HPDE6-E6E7 (cell line): ENCODE measurements around the gene H2AZ1.

Source experiments
- DNase-seq: peaks from one replicate; pipeline ENCODE4 v3.0.0; 2011; ENCODE audit warnings: missing footprints; ENCODE audit errors: extremely low spot score

The H2AZ1 gene

DNA sequence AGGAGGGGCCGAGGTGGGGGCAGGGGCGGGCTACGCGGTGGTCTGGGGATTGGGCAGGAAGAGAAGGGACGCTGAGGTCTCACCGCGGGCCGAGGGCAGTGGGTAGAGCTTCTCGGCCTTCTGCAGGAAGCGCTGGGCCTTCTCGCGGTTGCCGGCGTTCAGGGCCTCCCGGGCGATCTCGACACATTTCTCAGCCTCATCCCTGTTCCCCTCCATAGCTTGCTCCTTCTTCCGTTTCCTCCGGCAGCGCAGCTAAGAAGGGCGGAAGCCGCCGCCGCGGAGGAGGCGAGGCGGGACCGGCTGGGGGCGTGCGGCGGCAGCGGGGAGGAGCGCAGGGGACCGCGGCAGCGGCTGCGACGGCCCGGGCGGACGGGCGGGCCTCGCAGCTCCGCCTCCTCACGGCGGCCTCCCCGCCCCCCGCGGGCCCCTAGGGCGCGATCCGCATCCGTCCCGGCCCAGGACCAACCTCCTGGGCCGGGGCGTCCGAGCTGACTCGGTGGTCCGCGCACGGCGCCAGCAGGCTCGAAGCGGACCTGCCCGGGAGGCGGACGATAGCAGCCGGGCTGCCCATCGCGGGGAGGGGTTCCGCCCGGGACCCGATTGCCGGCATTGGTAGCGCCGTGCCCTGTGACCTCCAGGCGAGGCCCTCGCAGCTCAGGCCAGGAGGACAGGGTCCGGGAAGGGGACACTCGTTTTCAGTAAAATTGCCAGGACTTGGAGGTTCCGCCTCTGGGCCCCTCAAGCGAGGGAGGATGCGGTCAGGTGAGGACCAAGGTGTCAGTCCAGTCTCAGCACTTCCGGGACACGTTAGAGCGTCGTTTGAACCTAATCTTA, 3.5 kb downstream of the H2AZ1 start, which contains the start of gene DNAJB14:
DNAJB14 (minus strand) TSS at position 263 of the 834 bp plus-strand sequence; CDS start at position 216, 47 bp downstream.
- DNase-seq, result peak; percentile 54

DNA sequence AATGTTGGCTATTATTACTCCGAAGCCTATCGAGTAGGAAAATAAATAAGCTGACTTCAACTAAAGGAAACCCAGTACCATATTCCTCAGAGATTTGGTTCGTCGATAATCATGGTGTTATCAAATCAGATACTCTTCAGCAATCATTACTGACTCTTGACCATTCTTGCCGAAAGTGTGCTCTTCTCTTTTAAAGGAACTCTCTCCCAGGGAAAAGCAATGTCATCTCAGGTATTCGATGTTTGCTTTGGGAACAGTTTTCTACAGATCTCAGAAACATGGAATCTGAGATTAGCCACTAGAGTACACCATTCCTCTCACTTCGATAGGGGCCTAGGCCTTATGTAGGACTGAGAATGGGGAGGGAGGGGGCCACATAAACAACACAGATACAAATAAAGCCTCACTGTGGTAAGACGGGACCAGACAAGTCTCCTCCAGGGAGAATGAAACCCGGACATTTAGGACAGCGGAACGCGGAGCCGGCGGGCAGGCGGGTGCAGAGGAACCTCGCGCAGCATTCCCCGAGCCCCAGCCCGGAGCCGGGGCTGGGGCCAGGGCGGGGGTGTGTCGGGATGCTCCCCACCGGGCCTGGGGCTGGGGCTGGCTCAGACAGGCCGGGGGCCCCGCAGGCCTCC, 4.2 kb downstream of the H2AZ1 start:
- DNase-seq, result no peak

GRCh38 chr4:99943904-99944437, 6.1 kb downstream of the H2AZ1 start:
- no peak for DNase-seq

- no peak for DNase-seq
Measured at GRCh38 chr4:99938243-99938753, 11.8 kb downstream of the H2AZ1 start.

- no peak for DNase-seq
Measured at GRCh38 chr4:99934891-99935290, 15.2 kb downstream of the H2AZ1 start.

GRCh38 chr4:99927566-99927965, 22.5 kb downstream of the H2AZ1 start:
- no peak for DNase-seq

DNA sequence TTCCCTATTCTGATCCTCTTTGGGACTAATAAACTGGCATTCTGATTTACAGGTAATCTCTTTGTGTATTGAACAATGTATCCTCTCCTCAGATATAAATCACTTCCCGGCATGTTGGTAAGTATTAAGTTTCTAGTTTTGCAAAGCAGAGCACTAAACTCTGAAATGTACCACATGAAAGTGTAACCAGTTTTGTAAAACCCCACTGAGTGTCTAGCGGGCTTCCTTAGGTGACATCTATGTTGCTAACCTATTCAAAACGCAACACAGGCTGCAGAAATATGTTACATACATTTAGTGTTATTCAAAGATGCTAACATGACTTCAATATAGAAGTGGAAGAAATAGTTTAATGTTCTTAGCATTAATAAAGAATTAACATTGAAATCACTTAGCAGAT, 28.9 kb downstream of the H2AZ1 start:
- DNase-seq, result no peak

- DNase-seq, result no peak
Measured at GRCh38 chr4:99918656-99919055, 31.4 kb downstream of the H2AZ1 start.

- no peak for DNase-seq
Measured at GRCh38 chr4:99917575-99917974, 32.5 kb downstream of the H2AZ1 start.

GRCh38 chr4:99915449-99915848, 34.6 kb downstream of the H2AZ1 start:
- no peak for DNase-seq
